GM19468 (cell line): ENCODE measurements around the gene KICS2.

Experiments
- ATAC-seq: cut with Tn5 transposase; IDR thresholded peaks from one replicate; pipeline ENCODE4 v1.9.1; 2021; ENCODE audit warnings: mild to moderate bottlenecking, moderate library complexity, moderate number of reproducible peaks; ENCODE audit not compliant: unreplicated experiment; ENCODE audit errors: extremely low read depth

KICS2 gene

DNA sequence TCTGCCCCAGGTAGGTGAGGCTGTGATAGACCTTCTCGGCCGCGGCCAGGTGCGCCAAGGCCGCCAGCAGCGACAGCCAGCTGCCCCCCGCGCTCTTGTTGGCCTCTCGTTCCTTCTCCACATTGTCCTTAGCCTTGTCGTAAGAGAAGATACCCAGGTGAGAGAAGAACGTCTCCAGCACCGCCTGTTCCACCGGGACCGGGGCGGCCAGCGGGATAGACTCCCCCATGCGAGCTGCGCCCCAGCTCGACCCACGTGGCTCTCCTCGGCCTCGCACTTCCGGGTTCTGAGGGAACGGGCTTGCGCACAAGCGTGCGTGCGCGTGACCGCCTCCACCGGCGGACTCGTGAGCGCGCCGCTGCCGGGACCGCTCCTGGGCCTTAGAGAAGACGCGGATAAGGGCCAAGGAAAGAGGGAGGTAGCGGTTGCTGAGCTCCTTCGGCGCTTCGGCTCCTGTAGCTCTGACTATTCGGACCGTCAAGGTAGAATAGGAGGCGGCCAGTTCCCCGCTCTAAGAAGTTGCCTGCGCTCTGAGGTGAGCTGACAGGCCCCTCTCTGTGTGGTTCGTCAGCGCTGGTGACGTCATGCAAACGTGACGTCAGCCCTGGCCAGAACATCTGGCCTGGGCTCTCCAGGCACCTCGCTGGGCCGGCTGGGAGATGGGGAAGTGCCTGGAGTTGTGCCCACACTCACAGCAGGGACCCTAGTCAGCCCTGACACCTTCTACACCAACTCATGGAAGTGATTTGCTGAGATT, at the start of gene KICS2:
TSS of gene KICS2 (minus strand) at position 288 of the 757 bp plus-strand sequence. CDS start at position 229, 59 bp downstream.
- ATAC-seq: peak; percentile 98

DNA sequence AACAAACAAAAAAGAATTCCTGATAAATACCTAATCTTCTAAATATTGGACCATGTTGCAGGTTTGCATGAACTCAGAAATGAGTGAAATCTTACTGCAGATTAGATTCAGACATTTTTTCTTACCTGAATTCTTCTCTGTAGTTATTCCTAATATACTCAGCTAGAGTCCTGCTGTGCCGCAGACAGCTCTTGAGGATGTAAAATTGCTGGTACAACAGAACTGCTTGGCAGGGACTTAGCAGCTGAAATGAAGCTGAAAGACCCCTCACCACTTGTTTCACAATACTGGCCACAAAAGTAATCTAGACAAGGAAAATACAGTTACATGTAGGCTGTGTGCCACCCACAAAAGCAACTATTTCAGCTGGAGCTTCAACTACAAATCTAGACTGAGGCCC, 48.3 kb upstream of the KICS2 start:
- no peak for ATAC-seq

DNA sequence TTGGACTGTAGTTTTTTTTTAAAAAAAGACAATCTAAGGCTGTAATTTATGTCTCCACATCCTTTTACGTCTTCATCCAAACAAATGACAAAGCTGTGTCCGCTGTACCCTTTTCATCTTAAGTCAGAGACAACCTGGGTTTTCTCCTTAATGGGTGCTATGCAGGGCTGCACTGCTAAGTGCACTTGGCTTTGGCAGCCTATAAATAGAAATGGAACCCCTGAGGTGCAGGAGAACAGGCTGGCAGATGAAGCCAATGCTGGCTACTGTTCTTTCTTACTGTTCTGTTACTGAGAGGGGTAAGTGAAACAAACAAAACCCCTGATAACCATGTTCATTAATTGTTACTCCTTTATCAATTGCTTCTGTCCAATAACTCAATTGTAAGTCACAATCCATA, 47.1 kb upstream of the KICS2 start:
- ATAC-seq: no peak

DNA sequence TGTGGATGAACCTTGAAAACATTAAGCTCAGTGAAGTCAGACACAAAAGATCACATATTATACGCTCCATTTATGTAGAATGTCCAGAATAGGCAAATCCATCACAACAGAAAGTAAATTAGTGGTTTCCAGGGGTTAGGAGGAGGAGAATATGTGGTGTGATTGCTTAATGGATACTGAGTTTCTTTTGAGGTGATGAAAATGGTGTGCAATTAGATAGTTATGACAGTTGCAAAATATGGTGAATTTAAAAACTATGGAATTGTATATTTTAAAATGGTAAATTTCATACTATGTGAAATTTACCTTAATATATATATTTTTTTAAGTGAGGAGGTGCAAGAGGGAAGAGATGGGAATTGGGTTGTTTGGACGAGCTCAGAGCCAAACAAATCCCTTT, 46.3 kb upstream of the KICS2 start:
- ATAC-seq: no peak

DNA sequence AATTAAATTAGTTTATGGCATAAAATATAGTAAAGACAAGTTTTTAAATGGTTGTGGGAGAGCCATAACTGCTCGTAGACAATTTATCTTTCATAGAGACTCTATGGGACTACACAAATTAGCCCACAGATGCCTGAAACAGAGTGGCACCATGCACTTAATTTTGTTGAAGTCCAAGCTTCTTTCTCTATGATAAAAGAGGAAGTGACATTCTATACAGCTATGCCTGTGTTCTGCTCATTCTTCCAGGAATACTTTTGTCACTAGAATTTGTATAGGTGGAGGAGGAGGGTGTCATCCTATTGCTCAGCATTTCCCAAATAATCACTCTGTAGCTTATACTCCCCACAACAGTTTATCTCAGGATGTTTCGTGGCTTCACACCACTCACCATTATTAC, 43.7 kb upstream of the KICS2 start:
- no peak for ATAC-seq

DNA sequence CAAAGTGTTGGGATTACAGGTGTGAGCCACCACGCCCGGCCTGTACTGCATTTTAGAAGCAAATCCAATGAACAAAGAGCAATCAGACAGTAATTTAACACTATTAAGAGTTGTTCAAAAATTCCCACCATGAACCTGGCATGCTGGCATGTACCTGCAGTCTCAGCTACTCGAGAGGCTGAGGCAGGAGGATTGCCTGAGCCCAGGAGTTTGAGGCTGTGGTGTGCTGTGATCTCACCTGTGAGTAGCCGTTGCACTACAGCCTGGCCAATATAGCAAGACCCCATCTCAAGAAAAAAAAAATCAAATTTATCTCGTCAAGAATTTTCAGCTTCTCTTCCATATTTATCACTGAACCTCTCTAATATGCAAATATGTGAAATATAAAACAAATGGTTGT, 39.7 kb upstream of the KICS2 start:
- no peak for ATAC-seq

DNA sequence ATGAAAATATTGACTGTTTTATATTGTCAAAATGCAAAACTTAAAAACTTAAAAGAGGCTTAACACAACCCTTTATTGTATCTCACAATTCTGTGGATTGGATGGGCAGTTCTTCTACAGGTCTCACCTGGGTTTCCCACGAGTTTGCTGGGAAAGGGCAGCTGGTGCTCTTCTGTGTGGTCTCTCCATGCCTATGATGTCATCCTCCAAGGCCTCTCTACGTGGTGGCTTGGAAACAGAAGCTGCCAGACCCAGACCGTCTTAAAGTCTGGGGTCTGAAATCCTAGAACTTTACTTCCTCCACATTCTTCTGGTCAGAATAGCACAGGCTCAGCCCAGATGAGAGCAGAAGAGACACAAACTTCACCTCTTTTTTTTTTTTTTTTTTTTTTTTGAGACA, 36.5 kb upstream of the KICS2 start:
- ATAC-seq: no peak

DNA sequence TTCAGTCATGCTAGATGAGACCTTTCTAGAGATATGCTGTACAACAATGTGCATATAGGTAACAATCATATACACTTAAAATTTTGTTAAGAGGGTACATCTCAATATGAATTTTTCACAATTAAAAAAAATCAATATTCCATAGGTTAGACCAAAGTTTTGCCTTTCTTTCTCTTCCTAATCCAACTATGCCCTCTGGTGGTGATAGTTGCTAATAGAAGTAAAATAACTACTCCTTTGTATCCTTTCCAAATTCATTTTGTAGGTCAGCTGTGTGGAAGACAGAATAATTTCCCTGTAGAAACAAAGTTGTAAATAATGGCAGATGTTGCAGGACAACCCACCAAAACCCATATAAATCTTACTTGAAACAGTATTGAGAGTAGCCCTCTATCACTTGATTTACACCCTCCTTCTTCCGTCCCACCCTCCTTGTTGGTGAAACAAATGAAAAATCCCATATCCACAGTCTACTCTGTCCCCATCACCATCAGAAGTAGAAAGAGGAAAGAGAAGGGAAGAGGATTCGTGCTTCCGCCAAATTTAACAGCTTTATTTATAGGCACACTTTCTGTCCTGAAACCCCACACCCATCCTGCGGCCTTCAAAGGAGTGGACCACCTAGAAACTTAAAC, 34.2 kb upstream of the KICS2 start:
- ATAC-seq: no peak

DNA sequence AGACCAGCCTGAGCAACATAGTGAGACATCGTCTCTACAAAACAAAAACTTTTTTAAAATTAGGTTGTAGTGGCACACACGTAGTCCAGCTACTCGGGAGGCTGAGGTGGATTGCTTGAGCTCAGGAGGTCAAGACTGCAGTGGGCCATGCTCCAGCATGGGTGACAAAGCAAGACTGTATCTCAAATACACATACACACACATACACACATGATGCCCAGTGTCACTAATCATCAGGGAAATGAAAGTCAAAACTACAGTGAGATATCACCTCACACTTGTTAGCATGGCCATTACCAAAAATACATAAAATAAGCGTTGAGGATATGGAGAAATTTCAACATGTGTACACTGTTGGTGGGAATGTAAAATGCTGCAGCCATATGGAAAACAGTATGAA, 33.2 kb upstream of the KICS2 start:
- no peak for ATAC-seq

DNA sequence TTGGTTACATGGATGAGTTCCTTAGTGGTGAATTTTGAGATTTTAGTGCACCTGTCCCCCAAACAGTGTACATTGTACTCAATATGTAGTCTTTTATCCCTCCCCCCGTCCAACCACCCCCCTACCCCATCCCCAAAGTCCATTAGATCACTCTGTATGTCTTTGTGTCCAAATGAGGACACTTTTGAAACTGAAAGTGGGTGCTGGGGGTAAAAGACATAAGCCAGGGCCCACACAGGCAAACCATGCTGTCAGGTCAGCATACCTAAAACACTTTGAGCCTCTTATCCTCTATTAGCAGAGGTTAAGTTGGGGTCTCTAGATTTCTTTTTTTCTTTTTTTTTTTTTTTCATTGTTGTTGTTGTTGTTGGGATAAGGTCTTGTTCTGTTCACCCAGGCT, 31.3 kb upstream of the KICS2 start:
- ATAC-seq: no peak

DNA sequence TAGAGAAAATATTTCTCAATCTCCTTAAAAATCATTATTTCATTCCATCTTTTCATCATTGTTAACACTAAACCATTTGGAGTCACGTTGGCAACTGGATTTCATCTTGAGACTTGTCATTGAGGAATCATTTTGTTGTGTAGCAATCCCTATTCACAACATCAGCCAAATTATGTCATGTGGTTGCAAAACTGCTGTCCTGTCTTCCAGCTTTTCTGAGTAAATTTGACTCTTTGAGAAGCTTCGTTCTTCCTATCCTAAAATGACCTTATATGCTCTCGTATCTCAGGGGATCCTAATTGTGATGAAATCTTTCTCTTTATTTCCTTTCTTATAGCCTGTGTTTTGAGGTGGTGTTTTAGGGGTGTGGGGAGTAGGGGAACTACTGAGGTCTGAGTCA, 30.6 kb upstream of the KICS2 start:
- no peak for ATAC-seq

DNA sequence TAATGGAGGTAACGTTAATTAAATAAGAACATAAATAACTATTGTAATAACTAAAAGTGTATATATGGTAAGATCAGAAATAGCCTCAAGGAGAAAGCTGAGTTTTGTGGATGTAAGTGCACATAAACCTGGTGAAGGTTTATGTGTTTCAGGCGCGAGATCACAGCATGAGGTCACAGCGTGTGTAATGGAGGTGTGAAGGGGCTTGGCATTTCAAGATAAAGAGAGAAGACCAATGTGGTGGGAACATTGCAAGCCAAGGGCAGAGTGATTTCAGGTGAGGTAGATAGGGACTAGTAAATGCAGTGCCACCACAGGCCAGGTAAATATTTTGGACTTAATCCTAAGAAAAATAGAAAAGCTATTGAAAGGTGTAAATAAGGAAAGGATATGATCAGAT, 21.7 kb upstream of the KICS2 start:
- ATAC-seq: no peak

DNA sequence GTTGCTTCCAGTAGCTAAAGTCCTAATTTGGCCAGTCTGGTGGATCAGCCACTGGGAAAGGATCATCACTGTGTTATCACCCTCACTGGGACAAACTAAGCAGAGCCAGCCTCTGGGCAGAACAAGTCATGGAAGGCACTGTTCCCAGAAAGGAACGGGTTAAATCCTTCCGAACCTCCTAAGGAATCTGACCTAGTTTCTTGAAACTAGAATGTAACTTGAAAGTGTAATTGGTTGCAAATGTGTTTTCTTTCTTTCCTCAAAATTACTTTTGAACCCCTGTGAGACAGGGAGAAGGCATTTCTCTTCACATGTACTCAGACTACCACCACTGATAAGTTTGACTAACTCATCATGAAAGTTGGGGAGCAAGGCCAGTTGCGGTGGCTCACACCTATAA, 18.7 kb upstream of the KICS2 start:
- ATAC-seq: no peak

DNA sequence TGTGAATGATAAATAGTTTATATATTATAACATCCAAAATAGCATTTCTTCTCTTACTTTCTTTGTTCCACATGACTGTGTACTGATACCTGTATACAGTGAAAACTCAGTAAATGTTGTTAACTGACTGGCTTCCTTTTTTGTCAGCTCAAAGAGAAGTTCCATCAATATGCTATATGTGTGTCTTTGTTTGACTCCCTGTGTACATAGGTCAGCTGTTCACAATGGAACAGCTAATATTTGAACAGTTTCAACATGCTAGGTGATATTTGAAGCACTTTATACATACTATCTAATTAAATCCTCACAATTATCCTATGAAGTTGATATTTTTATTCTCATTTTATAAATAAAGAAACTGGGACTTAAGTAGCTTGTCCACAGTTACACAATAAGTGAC, 15.3 kb upstream of the KICS2 start:
- ATAC-seq: no peak

DNA sequence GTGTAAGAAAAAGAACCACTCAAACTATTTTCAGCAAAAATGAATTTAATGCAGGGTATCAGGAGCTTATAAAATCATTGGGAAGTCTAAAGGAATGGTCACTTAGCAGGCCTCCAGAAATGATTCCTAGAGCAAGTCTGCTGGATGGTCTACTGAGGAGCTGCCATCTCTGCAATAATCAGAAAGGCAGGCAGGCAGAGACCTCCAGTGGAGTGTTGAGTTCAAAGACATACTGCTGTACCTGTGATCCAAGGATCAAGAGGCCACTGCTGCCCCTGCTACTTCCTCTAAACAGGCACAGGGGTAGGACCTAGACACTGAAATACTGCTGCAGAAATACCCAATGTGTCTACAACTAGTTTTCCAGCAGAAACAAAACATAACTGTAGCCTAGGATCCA, 14.5 kb upstream of the KICS2 start:
- no peak for ATAC-seq

DNA sequence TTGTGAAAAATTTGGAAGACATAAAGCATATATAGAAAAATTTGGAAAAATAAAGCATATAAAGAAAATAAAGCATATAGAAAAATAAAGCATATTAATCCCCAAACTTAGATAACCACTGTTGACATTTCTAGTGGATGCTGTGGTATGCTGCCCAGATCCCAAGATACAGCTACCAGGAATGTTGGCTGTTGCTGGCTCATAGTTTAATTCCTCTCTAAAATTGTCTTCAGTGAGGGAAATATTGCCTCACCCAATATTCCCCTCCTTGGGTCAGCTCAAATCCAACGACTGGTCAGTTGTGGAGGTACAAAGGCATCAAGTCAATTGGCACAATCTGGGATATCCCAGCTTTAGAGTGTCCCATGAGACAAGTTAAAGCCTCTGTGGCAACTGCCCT, 10.1 kb upstream of the KICS2 start:
- ATAC-seq: no peak

DNA sequence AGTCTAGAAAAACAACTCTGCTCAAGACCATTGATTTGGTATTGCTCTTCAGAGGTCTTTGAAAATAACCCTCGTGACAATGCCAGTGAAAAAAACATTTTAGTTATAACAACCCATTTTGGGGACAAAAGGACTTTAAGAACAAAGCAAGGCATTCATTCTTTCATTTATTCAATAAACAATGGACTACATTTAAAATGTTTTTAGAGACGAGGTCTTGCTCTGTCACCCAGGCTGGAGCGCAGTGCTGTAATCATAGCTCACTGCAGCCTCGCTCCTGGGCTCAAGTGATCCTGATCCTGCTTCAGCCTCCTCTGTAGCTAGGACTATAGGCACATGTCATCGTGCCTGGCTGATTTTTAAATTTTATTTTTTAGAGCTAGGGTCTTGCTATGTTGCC, 7.7 kb upstream of the KICS2 start:
- ATAC-seq: no peak

DNA sequence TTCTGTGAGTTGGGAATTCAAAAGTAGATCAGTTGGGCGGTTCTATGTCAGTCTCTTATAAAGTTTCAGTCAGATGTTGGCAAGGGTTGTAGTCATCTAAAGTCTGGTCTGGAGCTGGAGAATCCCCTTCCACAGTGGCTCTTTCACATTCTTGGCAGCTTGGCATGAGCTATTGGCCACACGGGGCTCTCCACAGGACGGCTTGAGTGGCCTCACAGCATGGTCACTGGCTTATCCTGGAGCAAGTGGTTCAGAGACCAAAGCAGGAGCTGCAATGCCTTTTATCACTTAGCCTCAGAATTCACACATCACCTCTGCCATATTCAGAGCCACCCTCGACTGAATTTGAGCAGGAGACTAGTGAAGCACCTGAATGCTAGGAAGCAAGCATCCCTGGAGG, 7.1 kb upstream of the KICS2 start:
- no peak for ATAC-seq

DNA sequence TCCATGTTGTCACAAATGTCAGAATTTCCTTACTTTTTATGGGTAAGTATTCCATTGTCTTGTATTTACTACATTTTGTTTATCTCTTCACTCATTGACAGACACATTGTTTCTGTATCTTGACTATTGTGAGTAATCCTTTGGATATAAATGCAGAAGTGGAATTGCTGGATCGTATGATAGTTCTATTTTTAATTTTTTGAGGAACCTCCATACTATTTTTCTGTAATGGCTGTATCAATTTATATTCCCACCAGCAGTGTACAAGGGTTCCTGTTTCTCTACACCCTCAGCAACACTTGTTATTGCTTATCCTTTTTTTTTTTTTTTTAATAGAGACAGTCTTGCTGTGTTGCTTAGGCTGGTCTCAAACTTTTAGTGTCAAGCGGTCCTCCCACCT, 3.5 kb upstream of the KICS2 start:
- no peak for ATAC-seq

DNA sequence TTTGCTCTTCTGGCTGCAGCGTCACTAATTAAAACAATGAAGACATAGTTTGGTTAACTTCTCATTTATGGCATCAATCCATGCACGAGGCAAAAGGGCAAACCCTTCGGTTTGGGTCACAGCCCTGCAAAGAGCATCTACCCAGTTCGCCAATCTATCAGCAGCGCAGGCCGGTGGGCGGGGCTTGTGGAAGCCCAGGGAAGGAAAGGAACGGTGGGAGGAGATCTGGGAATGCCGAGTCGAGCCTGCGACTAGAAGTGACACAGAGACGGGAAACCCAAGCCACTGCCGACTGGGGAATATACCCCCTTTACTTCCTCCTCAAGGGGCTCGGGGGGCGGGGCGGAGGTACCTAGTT, 466 bp downstream of the KICS2 start:
- no peak for ATAC-seq

DNA sequence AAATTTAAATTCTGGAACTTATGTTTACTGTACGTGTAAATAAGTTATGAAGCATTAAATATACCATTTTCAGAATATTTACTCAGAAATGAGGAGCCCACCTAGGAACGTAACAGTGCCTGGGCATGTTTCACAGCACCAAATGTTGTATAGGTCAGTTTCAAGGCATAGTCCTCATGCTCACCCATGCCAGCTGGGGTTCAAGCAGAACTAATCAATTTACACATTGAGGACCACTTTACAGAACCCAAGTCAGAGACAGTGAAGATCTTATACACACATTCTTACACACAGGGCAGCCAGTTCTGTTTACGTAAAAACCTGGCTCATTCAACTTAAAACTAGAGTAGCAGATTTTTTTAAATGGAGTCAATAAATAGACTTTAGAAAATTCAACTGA, 2.0 kb downstream of the KICS2 start:
- no peak for ATAC-seq

DNA sequence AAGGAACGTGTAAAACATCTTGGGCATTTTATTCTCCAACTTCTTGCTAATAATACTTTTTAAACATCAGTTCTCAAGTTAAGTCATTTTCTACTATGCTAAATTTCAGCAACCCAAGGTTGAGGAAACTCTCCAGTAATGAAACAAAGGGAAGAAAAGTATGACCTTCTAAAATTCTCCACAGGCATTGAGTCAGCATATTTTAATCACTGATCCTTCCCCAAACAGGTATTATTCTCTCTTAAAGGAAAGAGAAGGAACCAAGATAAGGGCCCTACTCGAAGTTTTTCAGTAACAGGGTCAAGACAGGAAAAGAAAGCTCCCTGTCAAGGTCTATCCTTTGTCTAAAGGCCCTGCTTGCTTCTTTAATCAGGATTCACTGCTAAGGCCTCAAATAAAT, 3.0 kb downstream of the KICS2 start:
- ATAC-seq: no peak
